Mammary epithelial cell (primary cell): ENCODE data around the gene FAF2.

Experiments used
- CTCF ChIP-seq, 2 donors: IDR thresholded peaks in 1 of 2; conservative IDR thresholded peaks in 1 of 2; 2 replicates each; pipeline ENCODE4 v1.5.1; 2011 to 2012; ENCODE audit warnings: inconsistent platforms in 2 of 2, low read length in 2 of 2, mild to moderate bottlenecking in 2 of 2, control low read depth in 1 of 2, low read depth in 1 of 2; ENCODE audit not compliant: insufficient read depth in 1 of 2; ENCODE audit errors: extremely low read depth in 1 of 2
- EZH2 ChIP-seq: IDR thresholded peaks from 2 replicates; pipeline ENCODE4 v1.6.1; 2012; ENCODE audit warnings: low read length, inconsistent platforms, borderline replicate concordance

DNA sequence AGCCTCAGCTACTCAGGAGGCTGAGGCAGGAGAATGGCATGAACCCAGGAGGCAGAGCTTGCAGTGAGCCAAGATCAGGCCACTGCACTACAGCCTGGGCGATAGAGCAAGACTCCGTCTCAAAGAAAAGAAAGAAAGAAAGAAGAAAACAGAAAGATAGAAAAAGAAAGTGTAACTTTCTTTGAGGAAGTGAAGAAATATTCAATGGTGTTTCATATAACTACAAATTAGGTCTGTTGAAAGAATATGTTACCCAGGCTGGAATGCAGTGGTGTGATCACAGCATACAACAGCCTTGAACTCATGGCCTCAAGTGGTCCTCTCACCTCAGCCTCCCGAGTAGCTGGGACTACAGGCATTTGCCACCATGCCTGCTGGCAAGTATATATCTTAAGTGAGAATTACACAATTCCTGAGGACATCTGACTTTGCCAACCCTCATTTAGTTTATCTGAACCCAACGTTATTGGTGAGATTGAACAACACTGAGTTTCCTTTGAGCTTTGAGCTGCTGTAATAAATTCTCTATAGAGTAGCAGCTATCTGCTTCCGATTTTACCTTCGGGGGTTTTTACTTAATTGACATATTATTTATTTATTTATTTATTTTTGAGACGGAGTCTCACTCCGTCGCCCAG is 2.0 kb upstream of the FAF2 start:
- TF ChIP-seq CTCF (conservative IDR thresholded peaks at IDR 0.05 in 1 of 2, IDR thresholded peaks at IDR 0.05 in 1 of 2; ENCODE audit: extremely low read depth in 1 of 2, insufficient read depth in 1 of 2, low read depth in 1 of 2, low read length in 2 of 2) (no peak), EZH2 (no peak)
